NCI-H748 (cell line): ENCODE results near the gene GABBR2.

ENCODE experiments used
- DNase-seq: peaks from one replicate; lab custom pipeline; 2025; ENCODE audit not compliant: unreplicated experiment; lab: John Stamatoyannopoulos, UW

Gene GABBR2

DNA sequence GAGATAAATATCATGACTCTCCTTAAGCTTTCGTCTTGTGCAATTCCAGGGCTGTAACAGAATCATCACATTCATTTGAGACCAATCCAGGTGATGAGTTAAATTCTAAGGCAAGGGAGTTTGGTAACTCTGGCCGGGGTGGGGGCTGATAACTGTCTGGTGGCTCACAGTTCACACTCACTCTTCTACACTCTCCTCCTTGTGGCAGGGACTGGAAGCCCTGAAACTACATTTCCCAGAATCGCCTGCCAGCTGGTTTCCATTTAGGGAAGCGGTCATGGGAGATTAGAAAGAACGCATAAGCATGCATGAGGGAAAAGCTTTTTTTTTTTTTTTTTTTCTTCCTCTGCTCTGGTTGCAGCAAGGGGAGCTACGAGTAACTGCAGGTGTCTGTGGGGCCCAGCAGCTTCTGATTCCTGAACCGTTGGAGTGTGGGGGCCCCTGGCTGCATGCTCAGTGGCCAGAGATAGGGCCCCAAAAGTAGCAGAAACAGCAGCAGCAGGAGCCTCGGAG, 298.5 kb downstream of the GABBR2 start:
- no peak for DNase-seq

DNA sequence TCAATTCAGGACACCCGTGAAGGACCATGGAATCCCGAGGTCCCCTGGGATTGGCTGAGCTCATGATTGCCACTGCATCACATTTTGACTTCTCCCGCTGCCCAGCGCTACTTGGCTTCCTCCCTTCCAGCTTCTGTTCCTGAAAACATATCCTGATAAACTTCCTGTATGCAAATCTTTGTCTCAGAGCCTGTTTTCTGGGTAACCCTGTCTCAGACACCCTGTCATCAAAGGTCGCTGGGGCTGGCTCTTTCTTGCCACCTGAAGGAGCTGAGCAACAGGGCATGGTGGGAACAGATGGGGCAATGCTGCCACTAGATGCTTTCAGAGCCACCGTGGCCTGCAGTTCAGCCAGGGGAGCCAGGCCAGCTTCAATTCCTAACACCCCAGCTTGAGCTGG, 299.0 kb downstream of the GABBR2 start:
- DNase-seq: no peak

DNA sequence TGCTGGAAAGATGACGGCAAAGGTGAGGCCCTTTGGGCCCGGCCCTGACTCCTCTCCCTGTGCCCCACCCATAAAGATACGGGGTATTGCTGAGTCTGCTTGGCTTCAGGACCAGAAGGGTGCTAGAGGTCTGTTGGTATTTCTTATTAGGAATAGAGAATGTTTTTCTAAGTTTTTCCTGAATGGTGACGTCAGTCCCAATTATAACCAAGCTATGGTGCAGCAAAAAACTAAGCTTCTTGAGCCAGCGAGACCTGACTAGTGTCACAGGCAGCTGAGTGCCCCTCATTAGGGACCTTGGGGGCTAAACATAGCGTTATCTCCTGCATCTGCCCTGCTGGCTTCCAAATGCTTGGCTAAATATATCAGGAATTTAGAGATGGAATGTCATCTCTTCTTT, 302.3 kb downstream of the GABBR2 start:
- DNase-seq: no peak

DNA sequence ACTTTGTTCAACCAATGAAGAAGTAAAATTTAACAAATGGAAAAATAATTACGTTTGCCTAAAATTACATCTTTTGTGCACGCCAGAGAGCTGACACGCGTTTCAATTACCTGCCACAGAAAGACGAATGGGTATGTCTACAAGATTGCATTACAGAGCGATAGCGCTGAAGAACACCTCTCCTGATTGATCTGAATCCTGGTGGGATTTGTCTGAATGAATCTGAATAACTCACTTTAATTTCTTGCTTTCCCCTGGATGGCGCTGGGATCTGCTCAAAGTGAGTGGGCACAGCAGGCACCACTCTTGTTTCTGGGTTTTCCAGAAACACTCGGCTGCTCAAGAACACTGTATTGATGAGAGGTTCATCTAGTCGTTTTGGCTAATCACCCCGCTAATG, 304.5 kb downstream of the GABBR2 start:
- no peak for DNase-seq

DNA sequence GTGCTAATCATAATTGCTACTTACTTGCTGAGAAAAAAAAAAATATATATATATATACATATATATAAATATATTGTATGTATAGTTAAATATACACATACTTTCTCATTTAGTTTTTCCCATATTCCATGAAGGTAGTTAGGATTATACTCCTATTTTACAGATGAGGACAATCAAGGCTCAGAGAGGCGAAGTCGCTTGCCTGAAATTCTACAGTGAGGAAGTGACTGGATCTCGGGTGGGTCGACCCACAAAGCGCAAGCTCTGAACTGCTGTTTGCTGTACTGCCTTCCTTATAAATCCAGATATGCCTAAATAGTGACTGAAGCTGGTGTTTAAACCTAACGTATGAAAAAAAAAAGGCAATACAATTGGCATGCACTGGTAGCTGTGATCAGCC, 305.0 kb downstream of the GABBR2 start:
- no peak for DNase-seq

DNA sequence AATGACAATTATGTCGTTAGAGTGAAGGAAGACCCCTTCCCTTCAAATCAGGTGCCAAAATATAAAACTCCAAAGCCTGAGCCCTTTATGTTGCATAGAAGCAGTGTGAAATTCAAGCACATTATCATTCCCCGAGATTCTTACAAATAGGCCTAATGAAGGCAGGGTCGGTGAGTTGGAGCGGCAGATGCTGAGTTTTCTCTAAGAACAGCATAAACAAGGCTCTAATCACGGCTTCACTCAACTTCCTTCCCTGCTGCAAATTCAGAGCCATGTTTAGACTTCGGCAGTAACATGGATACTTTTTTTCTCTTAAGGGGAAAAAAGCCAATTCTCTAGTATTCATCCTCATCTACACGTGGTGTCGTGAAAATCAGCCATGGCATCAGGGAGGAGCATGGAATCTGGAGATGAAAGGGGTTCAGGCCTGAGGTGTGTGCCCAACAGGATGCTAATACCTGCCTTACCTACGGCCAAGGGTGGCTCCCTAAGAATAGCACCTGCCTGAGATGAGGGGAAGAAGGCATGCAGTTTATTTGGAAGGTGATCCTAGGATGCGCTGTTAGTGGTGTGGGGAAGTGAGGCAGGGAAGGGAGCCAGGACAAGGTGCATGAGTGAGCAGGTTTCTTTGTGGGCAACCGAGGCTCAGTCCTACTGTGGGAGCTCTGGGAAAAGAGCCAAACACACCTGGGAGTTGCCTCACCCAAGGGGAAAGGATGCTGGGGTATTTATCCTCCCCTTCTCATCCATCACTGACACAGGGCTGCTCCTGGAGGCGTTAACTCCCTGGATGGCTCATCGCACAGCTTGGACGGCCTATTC, 306.5 kb downstream of the GABBR2 start:
- no peak for DNase-seq

DNA sequence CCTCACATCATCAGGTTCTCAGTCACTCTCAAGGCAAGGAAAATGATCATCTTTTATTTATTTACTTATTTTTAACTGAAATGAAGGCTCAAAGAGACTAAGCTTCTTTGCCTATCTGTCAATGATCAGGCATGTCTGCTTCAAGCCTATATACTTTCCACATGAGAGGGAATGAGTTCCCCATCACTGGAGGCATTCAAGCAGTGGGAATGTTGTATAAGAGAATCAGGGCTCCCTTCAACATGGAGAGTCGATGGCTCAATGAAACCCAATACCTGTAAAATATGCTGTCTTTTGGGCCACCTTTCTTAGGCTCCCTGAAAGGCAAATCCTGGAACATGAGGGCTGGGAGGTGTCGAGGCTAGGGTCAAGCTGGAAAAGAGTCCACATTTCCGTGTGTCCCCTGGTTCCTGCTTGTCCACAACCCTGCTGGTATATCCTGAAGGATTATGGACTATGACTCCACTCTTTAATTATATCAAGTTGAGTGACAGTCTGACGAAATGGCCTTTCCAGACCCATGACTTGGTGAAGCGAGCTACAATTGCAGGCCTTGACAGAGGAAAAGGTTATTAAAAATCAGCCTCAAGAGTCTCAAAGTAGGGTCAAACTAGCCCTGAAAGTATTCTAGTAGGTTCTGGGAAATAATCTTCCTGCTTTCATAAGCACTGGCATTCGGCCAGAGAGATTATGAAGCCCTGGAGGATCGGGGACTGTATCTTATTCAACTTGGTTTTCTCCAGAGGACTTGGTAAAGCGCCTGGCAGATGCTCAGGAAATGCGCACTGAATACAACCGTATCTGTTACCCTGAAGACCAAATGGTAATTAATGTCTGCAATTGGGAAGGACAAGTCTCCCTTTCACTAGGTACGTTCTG, 307.4 kb downstream of the GABBR2 start:
- no peak for DNase-seq

DNA sequence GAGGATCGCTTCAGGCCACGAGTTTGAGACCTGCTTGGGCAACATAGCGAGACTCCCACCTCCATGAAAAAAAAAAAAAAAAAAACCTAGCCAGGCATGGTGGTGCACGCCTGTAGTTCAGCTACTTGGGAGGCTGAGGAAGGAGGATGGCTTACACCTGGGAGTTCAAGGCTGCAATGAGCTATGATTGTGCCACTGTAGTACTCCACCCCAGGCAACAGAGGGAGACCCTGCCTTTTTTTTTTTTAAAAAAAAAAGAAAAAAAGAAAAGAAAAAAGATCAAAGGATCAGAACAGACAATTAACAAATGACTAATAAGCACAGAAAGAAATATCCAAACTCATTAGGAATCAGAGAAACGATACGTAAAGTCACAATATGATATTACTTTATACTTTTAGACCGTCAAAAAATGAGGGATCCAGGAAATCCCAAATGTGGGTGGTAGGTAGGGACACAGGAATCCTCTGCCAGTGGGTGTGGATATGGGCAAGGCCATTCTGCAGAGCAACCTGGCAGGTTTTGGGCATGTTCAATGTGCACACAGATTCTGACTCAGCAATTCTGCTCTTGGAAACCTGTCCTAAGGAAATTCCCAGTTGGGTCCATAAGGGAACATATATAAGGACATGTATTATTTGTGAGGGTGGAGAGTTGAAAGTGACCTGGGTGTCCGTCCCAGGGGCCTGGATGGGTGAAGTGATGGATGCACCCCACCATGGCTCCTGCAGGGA, 308.6 kb downstream of the GABBR2 start:
- no peak for DNase-seq

DNA sequence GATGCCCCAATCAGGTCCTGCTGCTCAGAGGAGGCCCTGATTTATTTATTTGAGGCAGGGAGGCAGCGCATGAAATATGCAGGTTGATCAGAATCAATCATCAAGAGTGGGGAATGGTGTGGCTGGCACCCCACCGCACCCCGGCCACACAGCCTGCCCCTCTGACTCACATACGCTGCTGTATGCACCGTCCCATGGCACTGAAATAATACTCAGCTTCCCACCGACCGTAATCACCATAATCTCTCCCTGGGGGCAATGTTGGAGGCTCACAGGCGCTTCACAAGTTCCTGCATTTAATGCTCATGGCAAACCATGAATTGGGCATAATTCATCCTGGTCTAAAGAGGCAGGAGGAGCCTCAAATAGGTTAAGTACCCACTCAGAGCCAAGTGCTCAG, 312.1 kb downstream of the GABBR2 start:
- DNase-seq: no peak

DNA sequence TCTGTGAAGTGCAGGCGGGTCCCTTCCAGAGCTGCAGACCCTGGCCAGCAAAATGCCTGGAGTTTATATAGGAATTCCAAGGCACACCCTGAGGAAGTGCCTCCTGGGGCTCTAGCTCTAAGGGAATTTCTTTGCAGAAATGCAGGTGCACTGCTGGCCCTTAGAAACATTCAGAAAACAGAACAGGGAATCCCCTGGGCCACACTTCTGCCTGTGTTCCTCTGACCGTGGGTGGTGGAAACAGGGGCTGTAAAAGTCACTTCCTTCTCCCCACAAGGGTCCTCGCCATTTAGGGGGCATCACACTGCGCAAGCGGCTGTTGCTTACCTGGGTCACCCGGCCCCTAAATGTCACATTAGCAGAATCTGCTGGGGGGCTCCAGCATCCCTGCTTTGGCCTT, 312.5 kb downstream of the GABBR2 start:
- DNase-seq: no peak

DNA sequence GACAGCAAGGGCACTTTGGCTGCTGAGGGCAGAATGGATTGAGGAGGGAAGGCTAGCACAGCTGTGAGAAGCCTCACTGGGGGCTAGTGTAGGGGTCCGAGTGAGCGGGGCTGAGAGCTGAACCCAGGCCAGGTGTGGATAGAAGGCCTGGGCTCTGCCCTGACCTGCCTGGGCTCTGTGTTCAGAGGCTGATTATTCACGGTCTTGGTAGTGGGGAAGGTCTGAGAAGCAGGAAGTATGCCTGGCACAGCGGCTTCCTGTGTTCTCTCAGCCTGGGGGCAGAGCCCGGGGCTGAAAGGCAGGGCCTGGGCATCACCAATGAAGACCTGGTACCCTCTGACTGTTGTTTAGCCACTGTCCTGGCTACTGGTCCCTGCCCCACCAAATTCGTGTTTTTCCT, 316.9 kb downstream of the GABBR2 start:
- no peak for DNase-seq

DNA sequence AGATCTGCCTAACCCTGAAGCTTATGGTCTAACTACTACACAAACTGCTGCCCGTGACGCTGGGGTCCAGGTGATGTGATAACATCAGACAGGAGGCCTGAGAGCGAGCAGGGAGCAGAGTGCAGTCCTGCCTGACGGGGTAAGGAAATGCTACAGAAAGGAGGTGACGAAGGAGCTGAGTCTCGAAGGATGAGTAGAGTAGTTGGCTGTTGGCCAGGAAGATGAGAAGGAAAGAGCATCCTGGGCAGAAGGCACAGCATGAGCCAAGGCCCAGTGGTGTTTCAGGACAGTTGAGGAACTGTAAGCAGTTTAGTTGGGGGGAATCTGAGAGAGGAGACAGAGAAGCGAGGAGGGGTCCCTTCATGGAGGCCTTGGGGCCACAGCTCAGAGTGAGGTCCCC, 317.3 kb downstream of the GABBR2 start:
- no peak for DNase-seq

DNA sequence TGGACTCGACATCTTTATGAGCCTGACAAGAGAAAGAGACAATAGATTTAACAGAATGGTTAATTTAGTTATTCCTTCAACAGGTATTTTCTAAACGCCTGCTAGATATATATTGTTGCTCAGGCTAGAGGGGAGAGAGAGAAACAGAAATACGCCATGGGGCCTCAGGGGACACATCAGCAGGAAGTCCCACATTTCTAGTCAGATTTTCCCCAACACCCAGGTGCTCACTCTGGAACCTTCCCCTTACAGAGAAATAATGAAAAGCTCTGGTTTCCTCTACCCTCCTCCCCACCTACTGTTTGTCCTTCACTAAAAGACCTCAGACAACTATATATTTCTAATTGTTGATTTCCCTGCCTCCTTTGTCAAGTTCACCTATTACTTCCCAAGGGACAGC, 323.0 kb downstream of the GABBR2 start:
- no peak for DNase-seq

DNA sequence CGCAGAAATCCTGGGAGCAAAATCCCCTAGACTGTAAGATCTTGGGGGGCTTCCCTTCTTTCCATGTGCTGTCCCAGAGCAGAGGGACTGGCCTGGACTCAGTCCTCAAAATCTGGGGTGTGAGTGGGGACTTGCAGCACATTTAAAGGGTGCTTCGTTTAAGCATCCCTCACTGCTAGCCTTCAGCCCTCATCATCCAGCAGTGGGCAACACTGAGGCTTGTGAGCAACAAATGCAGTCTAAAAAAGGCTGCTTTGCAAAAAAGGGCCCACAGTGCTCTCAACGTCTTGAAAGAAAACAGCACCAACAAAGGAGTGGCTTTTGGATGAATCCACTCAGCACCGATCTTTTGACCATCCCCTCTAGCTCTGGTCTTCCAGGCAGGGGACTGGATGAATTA, 325.0 kb downstream of the GABBR2 start:
- no peak for DNase-seq

DNA sequence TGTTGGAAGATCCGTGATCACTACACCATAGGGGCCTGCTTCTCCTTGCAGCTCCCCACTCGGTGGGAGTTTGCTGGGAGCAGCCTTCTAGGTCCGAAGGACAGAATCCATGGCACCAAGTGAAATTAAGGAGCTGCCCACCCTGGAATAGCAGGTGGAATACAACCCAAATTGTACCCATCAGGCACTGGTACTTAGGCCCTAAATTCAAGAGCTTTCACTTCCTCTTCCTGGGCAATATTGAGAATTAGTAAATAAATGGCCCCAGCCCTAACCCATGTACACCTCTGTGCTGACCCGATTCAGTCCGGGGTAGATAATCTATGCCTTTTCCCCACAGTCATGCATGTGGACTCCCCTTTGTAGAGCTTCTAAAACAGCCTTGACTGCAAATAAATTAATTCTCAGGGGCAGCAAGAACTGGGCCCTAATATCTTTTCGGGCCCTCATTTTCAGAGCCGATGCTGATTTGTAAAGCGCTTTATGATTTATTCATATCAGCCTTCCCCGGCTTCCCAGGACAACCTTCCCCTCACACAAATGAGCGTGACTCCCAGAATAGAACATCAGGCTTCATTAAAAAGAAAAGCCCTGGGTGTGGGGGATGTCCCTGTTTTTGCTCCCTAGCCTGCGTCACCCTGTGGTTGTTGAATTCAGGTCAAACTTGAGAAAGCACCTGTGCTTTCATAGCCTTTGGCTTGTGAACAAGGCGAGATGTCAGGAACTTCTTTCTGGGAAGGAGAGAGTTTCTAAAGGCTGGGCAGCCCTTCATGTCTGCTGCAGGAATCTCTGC, 327.2 kb downstream of the GABBR2 start:
- no peak for DNase-seq

DNA sequence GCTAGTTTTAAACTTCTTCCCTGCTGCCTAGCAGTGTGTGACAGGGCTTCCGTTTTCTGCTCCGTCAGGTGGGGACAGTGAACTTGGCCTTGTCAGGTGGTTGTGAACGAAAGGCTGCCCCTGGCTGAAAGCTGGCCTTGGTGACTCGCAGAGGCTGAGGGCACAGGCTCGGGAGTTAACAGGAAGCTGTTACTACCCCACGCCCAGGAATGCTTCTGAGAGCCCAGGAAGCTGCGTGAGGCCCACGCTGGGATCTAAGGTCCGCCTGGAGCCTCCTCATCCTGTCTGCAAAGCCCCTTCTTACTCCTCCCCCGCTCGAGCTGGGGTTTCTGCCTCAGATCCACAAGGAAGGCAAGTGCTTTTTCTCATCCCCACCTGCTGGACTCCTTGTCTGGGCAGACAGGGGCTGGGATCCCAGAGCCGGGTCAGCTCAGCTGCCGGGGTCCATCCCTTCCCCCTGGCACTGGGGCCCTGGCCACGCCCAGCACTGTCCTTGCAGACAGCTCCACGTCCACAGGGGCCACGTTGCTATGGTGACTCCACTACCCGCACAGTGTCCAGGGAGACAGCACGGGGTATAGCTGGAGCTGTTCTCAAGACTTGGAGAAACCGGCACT, 328.6 kb downstream of the GABBR2 start:
- peak; percentile 41 for DNase-seq

DNA sequence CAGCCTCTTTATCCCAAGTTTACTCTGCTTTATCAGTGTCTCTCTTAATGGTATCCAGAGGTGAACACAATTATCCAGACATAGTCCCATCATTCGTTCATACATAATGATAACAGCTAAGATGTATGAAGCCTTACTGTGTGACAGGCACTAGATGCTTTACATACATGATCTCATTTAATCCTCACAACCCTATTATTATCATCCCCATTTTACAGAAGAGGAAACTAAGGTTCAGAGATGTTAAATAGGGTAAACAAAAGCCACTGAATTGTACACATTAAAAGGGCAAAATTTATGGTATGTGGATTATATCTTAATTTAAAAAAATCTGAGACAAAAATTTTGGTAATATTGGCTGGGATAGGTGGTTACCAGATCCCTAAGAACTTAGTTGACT, 329.2 kb downstream of the GABBR2 start:
- DNase-seq: no peak

DNA sequence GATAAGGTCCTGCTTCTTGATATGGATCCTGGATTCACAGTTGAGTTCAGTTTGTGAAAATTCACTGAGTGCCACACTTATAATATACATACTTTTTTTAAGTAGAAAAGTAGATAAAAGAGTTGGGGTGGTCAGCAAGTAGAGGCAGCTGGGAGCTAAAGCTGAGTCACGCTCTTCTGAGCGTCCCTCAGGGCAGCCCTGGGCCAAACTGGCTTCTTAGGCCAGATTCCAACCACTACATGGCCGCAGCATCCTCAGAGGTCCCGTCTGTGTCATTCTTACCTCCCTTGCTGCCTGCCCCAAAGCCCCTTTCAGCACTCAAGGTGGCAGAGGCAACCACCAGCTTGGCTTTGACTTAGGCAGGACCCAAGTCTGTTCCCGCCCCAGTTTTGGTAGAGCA, 329.9 kb downstream of the GABBR2 start:
- DNase-seq: no peak

DNA sequence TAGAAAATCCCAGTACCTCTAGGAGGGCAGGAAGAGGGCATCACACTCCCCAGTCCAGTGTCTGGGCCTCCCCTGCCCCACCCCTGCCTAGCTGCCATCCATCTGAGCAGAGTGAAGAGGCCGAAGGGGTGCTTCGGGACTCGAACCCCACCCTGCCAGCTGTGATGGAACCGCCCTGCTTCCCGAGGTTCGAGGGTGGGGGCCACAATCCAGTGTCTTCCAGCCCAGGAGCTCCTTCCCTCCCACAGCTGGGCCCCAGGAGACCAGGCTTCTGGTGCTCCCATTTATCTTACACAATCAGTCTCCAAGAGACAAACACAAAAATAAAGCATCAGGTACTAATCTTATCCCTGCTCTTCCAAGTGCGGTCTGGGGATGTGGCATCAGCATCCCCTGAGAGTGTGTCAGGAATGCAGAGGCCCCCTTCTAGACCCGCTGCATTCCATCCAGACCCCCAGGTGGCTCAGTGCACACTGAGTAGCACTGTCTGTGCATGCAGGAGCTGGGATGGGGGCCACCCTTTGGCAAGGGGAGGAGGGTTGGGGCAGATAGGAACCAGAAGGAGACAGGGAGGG, 330.4 kb downstream of the GABBR2 start:
- no peak for DNase-seq
